ENCODE measurements around the gene TSPAN33. TPM values are rescaled to one million over a fixed set of nuclear protein-coding genes. Genes with fewer than 3 reads are reported as not detected.

TSPAN33 gene
- total RNA-seq, 4 donors from 2014 or later: 5.6 to 9.1 (median 7.8) TPM

DNA sequence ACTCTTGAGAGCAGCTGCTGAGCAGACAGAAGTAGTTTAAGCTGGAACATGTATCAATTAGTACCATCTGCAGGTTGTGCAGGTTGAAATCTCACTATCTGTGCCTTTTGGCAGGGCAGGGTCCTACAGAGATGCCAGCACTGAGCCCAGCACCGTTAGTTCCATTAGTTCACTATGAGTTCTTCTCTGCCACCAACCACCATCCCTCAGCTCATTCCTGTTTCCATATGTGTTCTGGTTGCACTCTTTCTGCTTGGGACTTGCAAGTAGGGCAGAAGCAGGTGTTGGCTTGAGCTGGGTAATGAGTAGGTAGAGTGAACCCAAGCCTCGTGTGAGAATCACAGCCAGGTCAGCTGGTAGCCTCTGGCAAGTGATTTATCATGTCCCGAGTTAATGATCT is 46.8 kb downstream of the TSPAN33 start:
- Histone ChIP-seq H3K36me3 (no peaks in the 10 kb centered on the region), H3K4me1 (peaks cover 4 to 13% of the 10 kb centered on the region in 2 donors), H3K27me3 (no peaks in the 10 kb centered on the region), H3K27ac (no peak overlapping the region), H3K9me3 (no peaks in the 10 kb centered on the region), H3K4me3 (no peak overlapping the region)
- TF ChIP-seq, protein P1, sequence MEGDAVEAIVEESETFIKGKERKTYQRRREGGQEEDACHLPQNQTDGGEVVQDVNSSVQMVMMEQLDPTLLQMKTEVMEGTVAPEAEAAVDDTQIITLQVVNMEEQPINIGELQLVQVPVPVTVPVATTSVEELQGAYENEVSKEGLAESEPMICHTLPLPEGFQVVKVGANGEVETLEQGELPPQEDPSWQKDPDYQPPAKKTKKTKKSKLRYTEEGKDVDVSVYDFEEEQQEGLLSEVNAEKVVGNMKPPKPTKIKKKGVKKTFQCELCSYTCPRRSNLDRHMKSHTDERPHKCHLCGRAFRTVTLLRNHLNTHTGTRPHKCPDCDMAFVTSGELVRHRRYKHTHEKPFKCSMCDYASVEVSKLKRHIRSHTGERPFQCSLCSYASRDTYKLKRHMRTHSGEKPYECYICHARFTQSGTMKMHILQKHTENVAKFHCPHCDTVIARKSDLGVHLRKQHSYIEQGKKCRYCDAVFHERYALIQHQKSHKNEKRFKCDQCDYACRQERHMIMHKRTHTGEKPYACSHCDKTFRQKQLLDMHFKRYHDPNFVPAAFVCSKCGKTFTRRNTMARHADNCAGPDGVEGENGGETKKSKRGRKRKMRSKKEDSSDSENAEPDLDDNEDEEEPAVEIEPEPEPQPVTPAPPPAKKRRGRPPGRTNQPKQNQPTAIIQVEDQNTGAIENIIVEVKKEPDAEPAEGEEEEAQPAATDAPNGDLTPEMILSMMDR (IDR thresholded peaks at IDR 0.05 in 4 of 5, conservative IDR thresholded peaks at IDR 0.05 in 1 of 5): no peak
- no peak for TF ChIP-seq POLR2A (IDR thresholded peaks at IDR 0.05)
- in situ Hi-C loops (cut with MboI; ENCODE audit: low sequenced_read_pairs in 4 of 4): no loop called here
- DNase-seq: no peak
- no peak for ATAC-seq
- intact Hi-C loops (cut with DNase I; ENCODE audit: low total_unique reads): no loop called here

DNA sequence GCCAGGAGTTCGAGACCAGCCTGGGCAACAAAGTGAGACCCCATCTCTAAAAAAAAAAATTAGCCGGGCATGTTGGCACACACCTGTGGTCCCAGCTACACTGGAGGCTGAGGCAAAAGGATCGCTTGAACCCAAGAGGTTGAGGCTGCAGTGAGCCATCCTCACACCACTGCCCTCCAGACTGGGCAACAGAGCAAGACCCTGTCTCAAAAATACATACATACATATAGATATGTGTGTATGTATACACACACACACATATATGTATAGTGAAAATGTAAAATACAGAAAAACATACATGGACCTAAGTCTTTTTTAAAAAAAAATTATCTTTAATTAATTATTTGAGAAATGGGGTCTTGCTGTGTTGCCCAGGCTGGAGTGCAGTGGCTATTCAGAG is 49.4 kb downstream of the TSPAN33 start:
- no peak overlapping the region for H3K27ac ChIP-seq
- no peak overlapping the region for H3K4me3 ChIP-seq
- no peaks in the 10 kb centered on the region for H3K9me3 ChIP-seq
- no peaks in the 10 kb centered on the region for H3K27me3 ChIP-seq
- DNase-seq: no peak
- no peaks in the 10 kb centered on the region for H3K36me3 ChIP-seq
- in situ Hi-C loops (cut with MboI; ENCODE audit: low sequenced_read_pairs in 4 of 4): no loop called here
- intact Hi-C loops (cut with DNase I; ENCODE audit: low total_unique reads): no loop called here
- TF ChIP-seq, protein P1 (IDR thresholded peaks at IDR 0.05 in 4 of 5, conservative IDR thresholded peaks at IDR 0.05 in 1 of 5): no peak
- no peak for TF ChIP-seq POLR2A (IDR thresholded peaks at IDR 0.05)
- no peak for ATAC-seq
- peaks cover 4 to 8% of the 10 kb centered on the region in 2 donors for H3K4me1 ChIP-seq

DNA sequence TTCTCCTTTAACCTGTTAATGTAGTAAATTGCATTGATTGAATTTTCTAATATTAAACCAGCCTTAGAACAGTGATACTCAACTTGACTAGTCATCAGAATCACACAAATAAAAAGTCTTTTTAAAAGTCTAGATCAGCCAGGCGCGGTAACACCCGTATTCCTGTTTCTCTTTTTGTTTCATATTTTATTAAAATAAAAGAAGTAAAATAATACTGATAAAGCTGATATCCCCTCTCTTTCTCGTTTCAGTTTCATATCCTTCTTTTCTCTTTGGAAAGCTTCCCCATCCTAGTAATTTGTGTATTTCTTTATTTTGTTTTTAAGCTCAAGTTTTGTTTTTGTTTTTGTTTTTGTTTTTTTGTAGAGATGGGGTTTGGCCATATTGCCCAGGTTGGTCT is 53.3 kb downstream of the TSPAN33 start:
- no peaks in the 10 kb centered on the region for H3K27me3 ChIP-seq
- no peaks in the 10 kb centered on the region for H3K9me3 ChIP-seq
- no peak overlapping the region for H3K4me3 ChIP-seq
- in situ Hi-C loops (cut with MboI; ENCODE audit: low sequenced_read_pairs in 4 of 4): no loop called here
- H3K36me3 ChIP-seq: no peaks in the 10 kb centered on the region
- ATAC-seq (no peak), DNase-seq (no peak)
- TF ChIP-seq, protein P1 (IDR thresholded peaks at IDR 0.05 in 4 of 5, conservative IDR thresholded peaks at IDR 0.05 in 1 of 5): no peak
- no peak for TF ChIP-seq POLR2A (IDR thresholded peaks at IDR 0.05)
- no peaks in the 10 kb centered on the region for H3K4me1 ChIP-seq
- intact Hi-C loops (cut with DNase I; ENCODE audit: low total_unique reads): no loop called here
- no peak overlapping the region for H3K27ac ChIP-seq

DNA sequence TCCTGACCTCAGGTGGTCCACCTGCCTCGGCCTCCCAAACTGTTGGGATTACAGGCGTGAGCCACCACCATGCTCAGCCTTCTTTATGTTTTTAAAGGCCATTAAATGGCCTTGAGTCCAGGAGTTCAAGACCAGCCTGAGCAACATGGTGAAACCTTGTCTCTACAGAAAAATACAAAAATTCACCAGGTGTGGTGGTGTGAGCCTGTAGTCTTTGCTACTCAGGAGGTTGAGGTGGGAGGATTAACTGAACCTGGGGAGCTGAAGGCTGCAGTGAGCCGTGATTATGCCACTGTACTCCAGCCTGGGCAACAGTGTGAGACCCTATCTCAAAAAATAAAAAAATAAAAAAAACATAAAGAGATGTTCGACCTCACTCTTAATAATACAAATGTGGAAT is 54.9 kb downstream of the TSPAN33 start:
- ATAC-seq (no peak), DNase-seq (no peak)
- Histone ChIP-seq H3K27ac (no peak overlapping the region), H3K36me3 (no peaks in the 10 kb centered on the region), H3K4me1 (no peaks in the 10 kb centered on the region), H3K27me3 (no peaks in the 10 kb centered on the region), H3K4me3 (no peak overlapping the region), H3K9me3 (no peaks in the 10 kb centered on the region)
- intact Hi-C loops (cut with DNase I; ENCODE audit: low total_unique reads) (no loop called here), in situ Hi-C loops (cut with MboI; ENCODE audit: low sequenced_read_pairs in 4 of 4) (no loop called here)
- TF ChIP-seq POLR2A (IDR thresholded peaks at IDR 0.05): no peak
- TF ChIP-seq, protein P1 (IDR thresholded peaks at IDR 0.05 in 4 of 5, conservative IDR thresholded peaks at IDR 0.05 in 1 of 5): no peak

Data from gastrocnemius medialis (tissue), 4 donors.